Measurements from ENCODE around the gene HIVEP3. TPM values are rescaled to one million over a fixed set of nuclear protein-coding genes. Genes with fewer than 3 reads are reported as not detected.

Gene HIVEP3
- total RNA-seq, 1 donor from 2014 or later, result 11.0 TPM

DNA sequence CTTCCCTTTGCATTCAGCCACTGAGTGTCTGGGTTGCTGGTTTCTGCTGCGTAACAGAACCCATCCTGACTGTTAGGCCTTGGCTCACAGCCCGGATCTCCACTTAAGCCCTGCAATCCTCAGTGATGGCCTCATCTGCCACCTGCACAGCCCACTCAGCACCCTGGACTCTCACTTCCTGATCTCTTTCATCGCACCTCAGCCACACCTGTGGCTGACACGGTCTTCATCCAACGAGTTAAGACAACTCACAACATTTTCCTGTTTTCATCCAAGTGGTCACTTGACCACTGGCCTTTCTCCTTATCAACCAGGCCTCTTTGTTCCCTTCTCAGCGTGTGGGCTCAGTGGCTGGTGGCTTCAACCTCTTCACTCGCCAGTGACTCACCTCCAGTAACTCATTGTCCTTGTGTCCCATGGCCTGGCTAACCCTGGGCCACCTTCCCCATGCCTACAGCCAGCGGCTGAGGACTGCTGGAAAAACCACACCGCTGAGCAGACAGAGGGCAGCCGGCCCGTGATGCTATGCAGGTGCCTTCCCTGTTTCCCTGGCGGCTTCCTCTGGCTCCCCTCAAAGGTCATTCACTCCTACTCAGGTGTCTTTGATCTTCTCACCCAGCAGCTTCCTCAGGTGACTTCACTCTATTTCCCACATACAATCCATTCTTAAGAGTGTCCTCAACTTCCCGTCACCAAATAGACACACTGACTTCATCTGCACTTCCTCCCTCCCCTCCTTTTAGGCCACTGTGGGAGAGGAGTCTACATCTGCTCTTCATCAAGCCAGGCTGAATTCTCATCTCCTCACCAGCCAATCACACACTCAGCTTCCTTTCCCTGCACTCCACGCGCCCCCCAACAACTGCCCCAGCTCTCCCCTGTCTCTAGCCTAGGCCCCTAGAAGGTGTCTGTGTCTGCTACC, 414.3 kb downstream of the HIVEP3 start:
- intact Hi-C loops (cut with DNase I), result no loop called here
- ATAC-seq (no peak), DNase-seq (ENCODE audit: low spot score) (no peak)

DNA sequence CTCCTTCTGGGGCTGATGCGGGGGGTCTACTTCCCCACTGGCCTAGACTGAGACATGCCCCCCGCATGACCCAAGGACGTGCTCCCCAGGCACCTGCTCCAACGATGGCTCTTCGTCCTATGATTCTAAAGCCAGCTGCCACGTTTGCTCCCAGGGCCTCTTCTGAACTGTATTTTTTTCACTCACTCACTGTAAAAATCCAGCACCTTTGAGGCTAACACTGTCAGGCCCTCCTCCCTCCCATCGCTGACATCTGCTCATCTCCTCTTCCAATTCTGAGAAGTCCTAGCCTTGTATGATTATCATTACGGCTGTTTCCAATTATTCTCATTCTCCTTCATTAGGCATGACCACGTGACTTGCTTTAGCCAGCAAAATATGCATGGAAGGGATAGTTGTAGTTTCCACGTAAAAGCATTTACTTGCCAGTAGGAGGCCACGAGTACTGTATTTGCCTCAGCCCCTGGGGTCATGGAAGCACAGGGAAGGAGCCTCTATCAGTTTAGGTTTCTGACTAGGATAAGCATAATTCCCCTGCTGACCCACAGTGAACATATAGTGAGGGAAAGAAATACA, 415.1 kb downstream of the HIVEP3 start:
- intact Hi-C loops (cut with DNase I), result no loop called here
- no peak for DNase-seq (ENCODE audit: low spot score)
- ATAC-seq, result no peak

DNA sequence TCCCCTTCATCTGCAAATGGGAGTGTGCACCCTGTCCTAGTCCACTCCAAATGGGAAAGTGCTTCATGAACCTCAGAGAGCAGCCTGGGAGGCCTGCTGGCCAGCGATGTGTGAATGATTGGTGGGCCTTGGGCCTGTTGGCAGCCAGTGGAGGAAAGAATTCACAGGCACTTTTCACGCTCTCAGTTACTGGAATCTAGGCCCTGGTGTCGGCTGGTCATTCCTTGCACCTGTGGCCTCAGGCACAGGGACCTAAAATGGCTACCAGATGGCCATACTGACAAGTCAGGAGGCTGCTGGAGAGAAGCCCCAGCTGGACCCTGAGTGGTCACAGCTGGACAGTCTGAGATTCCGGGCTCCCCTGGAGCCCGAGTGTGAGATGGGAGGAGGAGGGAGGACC, 415.8 kb downstream of the HIVEP3 start:
- intact Hi-C loops (cut with DNase I), result no loop called here
- DNase-seq (ENCODE audit: low spot score) (no peak), ATAC-seq (no peak)

DNA sequence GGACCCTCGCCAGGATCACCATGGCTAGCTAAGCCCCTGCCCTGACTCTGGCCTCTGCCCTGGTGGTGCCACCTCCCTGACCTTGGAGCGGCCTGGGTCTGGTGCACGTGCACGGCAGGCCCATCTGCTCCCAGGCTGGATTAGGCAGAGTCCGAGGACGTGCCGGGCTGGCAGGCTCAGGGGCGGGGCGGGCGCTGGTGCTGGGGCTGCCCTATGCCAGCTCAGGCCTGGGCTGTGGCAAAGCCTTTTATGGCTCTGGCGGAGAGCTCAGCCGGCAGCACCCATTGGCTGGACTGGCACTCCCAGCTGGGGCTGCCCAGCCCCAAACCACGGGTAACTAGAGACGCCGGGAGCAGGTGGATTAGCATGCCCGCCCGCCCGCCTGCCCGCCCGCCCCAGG, 417.1 kb downstream of the HIVEP3 start:
- DNase-seq (ENCODE audit: low spot score) (no peak), ATAC-seq (no peak)
- intact Hi-C loops (cut with DNase I), result no loop called here

DNA sequence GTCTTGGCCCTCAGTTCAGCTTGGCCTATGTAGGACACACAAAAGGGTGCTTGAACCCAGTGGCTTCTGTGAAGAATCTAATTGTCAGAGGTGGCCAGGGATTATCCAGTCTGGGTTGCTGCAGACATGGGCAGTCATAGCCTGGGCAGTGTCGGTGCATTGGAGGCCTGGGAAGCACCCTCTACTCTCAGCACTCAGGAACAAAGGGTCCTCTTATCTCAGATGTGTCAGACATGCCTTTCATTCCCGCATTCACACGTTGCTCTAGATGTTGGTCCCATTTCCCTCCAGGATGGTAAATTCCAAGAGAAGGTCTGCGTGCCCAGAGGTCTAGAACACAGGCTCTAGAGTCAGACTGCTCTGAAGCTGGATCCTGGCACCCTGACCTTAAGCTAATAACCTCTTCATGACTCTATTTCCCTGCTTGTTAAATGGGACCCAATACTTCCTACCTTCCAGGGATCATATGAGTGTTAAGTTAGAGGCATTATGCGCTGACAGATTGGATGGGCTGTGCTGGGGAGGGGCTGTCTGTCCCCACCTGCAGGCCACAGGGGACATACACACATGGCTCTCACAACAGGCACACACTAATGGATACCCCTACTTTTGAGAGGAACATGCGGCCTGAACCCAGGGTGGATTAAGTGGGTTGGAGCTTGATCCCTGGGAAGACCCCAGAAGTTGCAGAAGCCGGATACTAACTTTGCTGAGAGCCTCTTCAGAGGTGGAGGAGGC, 417.8 kb downstream of the HIVEP3 start:
- DNase-seq (ENCODE audit: low spot score) (no peak), ATAC-seq (no peak)
- intact Hi-C loops (cut with DNase I), result no loop called here

DNA sequence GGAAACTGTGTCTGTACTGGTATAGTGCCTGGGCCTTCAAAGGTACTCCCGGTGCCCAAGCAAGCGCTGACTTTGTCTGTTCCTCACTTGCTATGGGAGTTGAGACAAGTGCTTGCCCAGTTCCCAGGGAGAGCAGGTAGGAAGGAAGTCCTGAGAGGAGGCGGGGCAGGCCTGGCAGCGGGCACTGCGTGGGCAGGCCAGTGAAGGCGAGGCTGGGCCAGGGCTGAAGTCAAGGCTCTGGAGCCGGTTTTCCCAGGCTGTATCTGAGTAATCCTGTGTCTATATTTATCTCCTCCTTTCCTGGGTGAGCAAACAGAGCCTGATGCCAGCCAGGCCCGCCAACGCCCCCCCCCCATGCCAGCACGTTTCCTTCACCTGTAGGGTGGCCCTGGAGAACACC, 418.3 kb downstream of the HIVEP3 start:
- DNase-seq (ENCODE audit: low spot score) (no peak), ATAC-seq (no peak)
- intact Hi-C loops (cut with DNase I), result no loop called here

DNA sequence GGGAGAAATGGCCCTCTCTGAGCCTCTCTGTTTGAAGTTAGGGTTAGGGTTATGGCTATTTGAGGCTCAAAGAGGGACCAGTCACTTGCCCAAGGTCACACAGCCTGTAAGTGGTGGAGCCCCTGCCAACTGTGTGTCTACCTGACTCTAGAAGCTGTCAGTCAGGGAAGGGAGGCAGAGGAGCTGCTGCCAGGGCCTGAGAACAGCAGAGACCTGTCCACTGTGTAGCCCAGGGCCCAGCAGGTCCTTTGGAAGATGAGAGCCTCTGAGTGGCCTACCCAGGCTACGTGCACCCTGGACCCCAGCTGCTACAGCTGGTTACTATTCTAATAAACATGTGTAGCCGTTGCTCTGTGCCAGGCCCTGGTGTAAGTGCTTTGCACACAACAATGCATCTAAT, 419.1 kb downstream of the HIVEP3 start:
- DNase-seq (ENCODE audit: low spot score) (no peak), ATAC-seq (no peak)
- intact Hi-C loops (cut with DNase I), result no loop called here

DNA sequence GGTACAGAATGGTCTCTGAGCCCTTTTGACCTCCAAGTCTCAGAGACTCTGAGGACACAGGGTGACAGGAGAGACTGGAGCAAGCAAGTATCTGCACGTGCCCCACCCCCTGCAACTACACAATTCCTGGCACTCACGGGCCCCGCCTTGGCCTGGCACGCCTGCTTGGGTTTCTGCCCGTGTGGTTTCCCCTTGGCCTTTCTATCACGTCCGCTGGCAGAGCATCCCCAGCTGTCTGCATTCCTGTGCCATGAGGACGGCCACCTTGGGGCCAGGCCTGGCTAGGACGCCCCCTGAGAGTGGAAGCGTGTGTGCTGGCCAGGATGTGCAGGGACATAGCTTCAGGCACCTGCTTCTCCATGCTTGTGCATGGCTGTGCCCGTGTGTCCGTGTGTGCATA, 419.9 kb downstream of the HIVEP3 start:
- DNase-seq (ENCODE audit: low spot score), result no peak
- peak; percentile 0 for ATAC-seq
- intact Hi-C loops (cut with DNase I), result no loop called here

DNA sequence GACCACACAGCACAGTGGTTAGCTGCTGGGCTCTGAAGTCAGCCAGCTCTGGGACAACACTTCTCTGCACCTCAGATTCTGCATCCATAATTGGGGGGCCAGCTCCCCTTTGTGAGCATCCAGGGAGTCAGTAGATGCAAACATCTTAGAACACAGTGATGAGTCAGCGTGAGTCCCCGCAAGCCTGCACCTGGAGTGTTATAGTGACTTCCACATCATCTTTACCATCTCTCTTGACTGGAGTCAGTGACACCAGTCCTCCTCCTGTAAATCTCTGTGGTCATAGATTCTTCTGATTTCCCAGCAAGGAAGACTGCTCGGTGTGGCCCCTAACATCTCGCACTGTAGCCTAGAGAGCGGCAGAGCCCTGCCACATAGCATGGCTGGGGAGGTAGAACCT, 420.3 kb downstream of the HIVEP3 start:
- intact Hi-C loops (cut with DNase I), result no loop called here

DNA sequence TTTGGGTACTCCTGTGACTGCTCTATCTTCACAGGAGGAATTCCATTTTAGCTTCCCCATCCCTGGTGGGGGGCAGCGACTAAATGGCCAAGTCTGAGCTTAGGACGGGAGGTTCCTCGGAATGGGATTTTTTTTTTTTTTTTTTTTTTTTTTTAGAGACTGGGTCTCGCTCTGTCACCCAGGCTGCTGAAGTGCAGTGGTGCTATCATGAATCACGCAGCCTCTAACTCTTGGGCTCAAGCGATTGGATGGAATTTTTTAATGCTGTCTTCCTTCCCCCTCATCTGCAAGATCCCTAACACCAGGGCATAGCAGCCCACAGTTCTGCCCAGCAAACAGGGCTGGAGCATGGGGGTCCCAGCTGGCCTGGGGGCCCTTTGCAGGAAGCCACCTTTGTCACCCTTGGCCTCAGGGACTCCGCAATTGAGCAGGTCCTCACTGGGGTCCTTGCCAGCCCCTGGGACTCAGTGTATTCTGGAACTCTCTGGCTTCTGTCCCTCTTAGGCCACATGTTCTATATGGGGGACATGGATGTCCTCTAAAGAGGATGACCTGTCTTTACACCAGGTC, 421.2 kb downstream of the HIVEP3 start:
- DNase-seq (ENCODE audit: low spot score) (no peak), ATAC-seq (no peak)
- intact Hi-C loops (cut with DNase I), result no loop called here

More for the DNA sequence above, 420.3 kb downstream of the HIVEP3 start:
- DNase-seq (ENCODE audit: low spot score), result no peak
- no peak for ATAC-seq

DNA sequence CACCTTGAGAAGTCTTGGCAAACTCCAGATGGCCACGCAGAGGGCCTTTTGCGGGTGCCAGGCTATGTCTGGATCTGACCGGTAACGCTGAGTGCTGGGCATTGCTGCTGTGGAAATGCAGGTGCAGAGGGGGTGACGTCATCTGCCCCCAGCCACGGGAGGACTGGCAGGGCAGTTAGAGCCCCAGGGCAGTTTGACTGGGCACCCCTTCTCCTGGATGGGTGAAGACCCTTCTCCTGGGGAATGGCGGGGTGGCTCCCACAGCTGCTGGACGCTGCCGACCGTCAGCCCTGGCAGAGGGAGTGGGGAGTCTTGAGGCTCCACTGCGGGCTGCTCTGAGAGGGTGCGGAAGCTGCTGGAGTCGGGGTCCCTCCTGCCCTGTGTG, 421.7 kb downstream of the HIVEP3 start:
- no peak for ATAC-seq
- no peak for DNase-seq (ENCODE audit: low spot score)
- intact Hi-C loops (cut with DNase I), result no loop called here

DNA sequence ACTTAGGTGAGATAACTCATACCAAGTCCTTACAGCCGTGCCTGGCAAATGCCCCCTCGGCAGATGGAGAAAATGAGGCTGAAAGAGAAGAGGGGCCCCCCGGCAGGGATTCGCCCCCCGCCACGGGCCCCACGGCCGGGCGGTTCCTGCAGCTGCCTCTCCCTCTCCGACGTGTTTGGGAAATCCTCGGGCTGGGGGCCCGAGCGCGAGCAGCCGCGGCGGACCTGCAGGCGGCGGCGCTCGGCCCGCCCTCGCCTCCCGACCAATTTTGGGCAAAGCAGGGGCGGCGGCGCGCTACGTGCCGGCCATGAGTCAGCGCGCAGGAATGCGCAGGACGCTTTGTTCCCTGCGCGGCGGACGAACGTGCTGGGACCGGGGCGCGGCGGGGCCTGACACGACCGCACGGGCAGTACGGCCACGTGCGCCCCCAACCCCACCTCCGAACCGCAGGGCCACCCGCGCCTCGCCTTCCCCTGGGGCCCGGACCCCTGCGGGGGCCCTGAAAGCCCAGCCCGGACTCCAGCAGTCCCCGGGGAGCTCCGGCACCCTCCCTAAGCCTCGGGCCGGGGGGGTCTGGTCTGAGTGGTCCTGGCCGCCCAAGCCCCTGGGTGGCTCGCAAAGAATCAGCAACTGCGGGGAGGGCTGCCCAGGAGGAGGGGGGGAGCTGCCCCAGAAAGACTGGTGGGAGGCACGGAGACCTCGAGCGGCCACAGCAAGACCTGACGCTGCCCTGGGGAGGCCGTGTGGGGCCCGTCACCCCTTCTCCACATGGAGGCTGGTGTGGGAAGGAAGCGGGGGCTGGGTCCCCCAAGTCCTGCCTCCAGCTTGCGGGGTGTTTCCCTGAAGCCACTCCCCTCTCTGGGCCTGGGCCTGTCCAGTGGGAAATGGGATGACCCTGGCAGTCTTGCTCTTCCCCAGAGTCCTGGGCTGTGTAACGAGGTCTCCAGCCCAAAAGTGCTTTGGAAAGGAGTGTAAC, 422.4 kb downstream of the HIVEP3 start:
- intact Hi-C loops (cut with DNase I), result no loop called here
- ATAC-seq (peak; percentile 88), DNase-seq (ENCODE audit: low spot score) (peak; percentile 88)

DNA sequence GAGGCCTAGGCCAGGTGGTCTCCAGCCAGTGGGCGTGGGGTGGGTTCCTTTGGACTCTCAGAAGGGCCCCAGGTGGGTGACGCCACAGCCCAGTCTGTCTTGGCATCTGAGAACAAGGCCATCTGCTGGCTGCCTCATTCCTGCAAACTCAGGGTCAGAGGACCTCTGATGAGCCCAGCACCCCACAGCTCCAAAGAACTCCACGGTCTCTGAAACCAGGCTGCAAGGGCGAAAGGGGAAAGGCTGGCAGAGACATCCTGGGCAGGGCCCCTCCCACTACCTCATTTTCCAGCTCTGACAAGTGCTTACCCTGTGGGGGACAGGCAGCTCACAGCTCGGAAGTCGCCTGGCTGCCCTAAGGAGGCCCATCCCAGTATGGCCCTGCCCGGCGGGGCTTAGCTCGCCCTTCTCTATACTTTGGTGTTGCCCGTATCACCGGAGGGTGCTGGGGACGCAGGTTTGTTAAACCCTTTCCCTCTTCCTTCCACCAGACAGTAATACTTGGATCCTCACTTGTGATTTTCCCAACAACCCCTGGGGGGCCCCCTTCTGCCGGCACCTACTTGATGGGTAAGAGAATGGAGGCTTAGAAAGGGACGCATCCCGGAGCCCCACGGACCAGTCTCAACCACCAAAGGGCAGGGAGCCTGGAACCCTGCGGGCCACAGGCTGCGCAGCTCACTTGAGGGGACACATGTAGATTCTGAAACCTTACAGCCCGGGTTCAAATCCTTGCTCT, 423.3 kb downstream of the HIVEP3 start:
- ATAC-seq (peak; percentile 2), DNase-seq (ENCODE audit: low spot score) (no peak)
- intact Hi-C loops (cut with DNase I), result no loop called here

DNA sequence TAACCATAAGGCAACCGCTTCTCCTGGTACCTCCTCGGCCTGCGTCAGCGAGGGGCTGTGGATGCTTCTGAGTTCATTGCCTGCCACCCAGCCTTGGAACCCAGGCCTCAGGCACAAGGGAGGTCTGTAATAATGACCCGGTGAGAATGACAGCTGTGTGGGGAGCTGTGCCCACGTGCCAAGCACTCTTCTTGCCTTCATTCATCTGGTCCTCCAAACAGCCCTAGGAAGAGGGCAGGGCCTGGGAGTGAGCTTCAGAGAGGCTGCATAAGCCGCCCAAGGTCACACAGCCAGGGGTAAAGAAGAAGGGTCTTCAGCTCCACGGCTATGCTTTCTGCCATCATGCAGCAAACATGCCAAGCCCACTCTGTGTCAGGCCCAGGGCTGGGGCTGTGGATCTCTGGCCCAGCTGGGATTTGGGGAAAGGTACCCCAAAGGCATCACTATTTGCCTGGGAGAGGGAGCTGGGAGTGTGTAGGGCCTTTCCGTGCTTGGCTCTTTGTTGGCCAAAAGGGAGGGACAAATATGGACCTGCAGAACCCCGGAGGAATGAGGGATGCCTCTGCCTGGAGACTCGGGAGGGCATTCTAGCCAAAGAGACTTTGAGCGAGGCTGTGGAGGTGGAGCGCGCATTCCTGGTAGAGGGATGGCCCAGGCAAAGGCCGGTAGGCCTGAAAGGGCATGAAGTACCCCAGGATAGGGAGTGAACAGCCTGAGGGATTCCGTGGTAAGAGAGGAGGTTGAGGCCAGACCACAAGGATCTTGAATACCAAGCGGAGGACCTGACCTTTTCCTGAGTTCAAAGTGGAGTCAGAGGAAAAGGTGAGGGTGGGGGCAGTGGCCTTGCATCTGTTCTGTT, 424.1 kb downstream of the HIVEP3 start:
- intact Hi-C loops (cut with DNase I), result no loop called here
- DNase-seq (ENCODE audit: low spot score) (no peak), ATAC-seq (peak; percentile 1)

DNA sequence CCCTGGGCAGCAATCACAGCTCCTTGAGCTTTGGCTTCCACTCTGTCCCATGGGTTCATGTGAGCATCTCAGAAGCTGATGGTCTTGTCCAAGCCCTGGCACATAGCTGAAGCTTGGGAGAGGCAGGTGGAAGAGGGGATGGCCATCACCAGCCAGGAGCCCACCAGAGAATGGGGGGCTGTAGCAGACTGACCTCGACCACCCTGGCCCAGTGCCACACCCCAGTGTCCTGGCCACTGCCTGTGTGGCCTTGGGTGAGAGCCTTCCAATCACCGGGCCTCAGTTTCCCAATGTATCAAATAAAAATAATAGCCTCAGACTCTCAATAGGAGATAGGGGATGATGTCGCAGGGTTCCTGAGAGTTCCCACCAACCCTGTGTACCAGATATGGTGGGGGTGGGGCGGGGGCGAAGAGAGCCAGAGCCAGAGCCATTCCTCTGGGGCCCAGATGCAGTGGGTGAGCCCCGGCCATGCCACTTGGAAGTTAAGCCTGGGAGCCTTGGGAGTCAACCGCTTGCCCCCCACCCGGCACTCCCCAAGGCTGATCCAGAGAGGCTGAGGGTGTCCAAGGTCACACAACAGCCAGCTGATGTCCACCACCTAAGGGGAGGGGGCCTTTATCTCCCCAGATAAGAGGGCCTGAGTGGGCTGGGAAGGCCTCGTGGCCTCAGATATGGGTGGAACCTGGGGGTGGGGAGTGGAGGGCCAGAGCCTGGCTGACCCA, 424.9 kb downstream of the HIVEP3 start:
- DNase-seq (ENCODE audit: low spot score) (no peak), ATAC-seq (no peak)
- intact Hi-C loops (cut with DNase I), result no loop called here

DNA sequence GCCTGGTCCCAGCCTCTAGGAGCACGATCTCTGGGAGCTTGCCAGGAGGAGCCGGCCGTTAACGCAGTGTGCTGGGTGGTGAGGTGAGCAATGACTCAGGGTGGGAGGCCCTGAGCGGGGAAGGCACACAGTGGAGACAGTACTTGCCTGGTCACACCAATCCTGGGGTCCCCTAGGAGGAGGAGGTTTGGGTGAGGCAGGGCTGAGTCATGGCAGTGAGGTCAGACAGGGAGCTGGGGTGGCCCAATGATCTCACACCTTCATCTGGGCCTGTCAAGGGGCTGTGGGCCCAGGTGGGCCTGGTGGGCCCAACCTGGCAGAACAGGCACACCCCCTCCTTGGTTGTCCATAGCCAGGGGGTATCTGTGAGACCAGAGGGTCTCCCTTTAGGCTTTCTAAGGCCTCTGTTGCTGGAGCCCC, 425.6 kb downstream of the HIVEP3 start:
- DNase-seq (ENCODE audit: low spot score) (no peak), ATAC-seq (no peak)
- intact Hi-C loops (cut with DNase I), result no loop called here

All from sciatic nerve (tissue), 2 donors.